HG03432 (cell line): ENCODE measurements around the gene ATP9A.

ENCODE experiments used
- ATAC-seq: cut with Tn5 transposase; IDR thresholded peaks from one replicate; pipeline ENCODE4 v1.9.1; 2021; ENCODE audit warnings: mild to moderate bottlenecking, moderate library complexity; ENCODE audit not compliant: unreplicated experiment

Gene ATP9A

DNA sequence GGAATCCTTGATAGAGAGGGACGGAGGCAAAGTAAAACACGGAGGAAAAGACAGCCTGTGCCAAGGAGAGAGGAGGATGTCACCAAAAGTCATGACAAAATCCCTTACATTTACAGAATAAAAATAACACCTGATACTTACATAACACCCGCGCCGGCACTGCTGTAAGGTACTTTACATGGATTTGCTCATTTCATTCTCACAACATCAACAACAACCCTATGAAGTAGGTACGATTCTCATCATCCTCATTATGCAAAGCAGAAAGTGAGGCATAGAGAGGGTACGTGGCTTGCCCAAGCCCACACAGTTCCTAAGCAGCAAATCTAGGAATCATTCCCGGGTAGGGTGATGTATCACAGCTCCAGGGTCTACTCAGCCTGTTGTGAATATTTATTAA lies 158.1 kb downstream of the ATP9A start:
- no peak for ATAC-seq

GRCh38 chr20:51609251-51609650 lies 158.9 kb downstream of the ATP9A start:
- no peak for ATAC-seq

DNA sequence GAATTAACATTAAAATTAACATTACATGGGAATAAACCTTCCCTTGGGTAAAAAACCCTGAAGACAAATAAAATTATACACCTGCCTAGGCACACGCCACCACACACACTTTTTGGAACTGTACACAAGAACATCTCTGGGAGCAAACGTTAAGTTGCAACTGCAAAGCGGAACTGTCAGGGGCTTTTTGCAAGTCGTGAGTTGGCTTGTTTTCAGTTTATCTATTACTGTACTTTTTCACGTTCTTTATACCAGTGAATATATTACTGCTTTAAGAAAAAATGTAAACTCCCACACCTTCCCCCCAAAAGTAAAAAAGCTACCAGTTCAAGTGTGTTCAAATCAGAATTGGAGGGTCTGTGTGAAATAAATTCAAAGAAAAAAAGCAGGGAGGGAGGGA lies 160.1 kb downstream of the ATP9A start:
- no peak for ATAC-seq

- no peak for ATAC-seq
Observed at GRCh38 chr20:51607170-51607569, 161.0 kb downstream of the ATP9A start.

- ATAC-seq = no peak
Observed at GRCh38 chr20:51604851-51605250, 163.3 kb downstream of the ATP9A start.

GRCh38 chr20:51602131-51602530 lies 166.1 kb downstream of the ATP9A start:
- no peak for ATAC-seq

GRCh38 chr20:51600950-51601349 lies 167.2 kb downstream of the ATP9A start:
- no peak for ATAC-seq

DNA sequence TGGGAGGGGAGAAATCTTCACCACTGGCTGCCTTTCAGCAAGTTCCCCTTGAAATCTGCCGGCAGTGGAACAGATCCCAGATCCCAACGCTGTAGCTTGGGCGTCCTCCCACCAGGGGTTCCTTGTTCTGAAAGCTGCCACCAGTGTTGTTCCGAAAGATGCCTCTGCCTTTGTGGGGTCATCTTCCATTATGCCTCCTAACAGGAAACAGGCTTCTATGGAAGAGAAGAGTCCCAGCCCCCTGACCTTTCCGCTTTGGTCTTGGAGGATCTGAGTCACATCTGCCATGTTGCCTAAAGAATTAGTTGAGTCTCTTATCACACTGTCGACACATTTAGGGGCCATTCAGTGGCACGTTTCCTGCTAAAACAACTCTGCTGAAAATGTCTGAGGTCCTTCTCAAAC lies 168.2 kb downstream of the ATP9A start:
- no peak for ATAC-seq

- ATAC-seq = no peak
Observed at GRCh38 chr20:51598556-51598955, 169.6 kb downstream of the ATP9A start.

DNA sequence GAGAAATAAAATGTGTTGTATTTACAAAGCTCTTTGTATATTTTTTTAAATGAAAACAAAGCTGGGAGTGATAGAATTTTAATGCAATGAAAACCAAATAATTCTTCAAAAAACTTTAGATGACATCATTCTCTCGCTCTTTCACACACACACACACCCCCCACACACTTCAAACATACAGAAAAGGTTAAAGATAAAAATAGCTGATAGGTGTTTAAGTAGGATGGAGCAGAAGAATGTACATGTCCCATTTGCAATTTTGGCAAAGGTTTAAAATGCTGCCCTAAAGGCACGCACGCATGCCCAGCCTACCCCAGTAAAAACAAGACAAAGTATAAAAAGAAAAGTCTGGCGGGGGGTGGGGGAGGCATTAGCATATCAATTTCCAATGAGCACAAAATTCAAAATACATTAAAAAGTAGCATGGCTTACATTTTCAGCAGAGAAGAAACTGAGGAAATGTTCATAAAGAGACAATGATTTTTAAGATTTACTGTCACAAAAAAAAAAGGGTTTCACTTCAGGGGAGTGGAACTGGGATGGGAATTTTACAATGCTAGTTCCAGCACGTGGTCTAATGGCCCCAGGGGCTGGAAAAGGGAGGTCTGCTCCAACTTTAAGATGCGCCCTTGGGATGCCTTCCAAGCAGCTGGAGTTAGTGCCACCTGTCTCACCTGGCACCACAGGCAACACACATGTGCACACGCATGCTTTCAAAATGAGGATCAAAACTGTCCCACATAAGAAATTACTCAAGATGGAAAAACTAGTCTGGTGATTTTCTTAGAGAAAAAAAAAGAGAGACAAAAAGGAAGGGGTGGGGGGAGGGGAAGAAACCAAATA lies 170.6 kb downstream of the ATP9A start:
- ATAC-seq = no peak

- no peak for ATAC-seq
Observed at GRCh38 chr20:51596668-51597388, 171.4 kb downstream of the ATP9A start.

DNA sequence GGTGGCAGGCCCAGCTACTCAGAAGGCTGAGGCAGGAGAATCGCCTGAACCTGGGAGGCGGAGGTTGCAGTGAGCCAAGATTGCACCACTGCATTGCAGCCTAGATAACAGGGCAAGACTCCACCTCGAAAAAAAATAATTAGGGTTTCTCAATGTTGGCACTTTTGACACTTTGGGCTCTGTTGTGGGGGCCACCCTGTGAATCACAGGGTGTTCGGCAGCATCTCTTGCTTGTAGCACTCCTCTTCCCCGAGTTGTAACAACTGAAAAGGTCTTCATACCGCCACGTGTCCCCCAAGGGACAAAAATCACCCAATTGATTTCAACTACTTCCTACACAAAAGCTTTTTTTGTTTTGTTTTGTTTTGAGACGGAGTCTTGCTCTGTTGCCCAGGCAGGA lies 172.4 kb downstream of the ATP9A start:
- no peak for ATAC-seq

DNA sequence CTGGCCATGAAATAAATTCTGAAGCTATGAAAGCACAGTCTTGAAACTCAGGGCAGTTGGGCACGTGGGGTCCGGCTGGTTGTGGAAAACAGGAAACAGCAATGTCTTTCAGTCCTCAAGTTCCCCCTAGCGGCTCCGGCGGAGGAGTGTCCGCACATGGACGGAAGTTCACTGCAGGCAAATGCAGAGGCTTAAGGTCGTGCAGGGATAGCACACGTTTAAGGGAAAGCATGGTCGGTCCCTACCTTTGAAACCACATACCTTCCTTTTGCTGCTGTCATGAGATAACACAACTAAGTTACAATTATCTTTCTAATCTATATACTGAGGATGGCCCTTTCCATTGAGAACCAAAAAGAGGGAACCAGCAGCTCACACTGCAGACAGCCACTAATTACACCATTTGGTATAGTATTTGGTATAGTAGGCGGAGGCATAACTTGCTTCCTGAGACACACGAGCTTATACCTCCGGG lies 173.1 kb downstream of the ATP9A start:
- peak; percentile 78 for ATAC-seq

- ATAC-seq = no peak
Observed at GRCh38 chr20:51594236-51595057, 173.7 kb downstream of the ATP9A start.

- ATAC-seq = no peak
Observed at GRCh38 chr20:51593584-51593983, 174.6 kb downstream of the ATP9A start.

DNA sequence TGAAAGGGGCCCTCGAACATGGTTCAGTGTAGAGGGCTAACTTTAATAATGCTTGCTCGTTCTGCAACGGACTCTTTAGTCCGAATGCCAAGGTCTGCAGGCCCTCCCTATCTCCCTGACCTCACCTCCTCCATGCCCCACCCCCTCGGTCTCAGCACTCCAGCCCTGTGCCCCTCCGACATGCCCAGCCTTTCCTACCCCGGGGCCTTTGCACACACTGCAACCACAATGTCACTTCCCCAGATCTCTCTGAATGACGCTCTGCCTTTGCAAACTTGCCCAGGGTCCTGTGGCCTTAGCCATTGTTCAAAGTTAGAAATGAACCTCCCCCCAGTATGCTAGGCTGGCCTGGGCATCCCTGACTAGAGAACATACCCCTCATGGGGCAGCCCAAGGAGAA lies 175.6 kb downstream of the ATP9A start:
- ATAC-seq = no peak

GRCh38 chr20:51591871-51592270 lies 176.3 kb downstream of the ATP9A start:
- ATAC-seq = no peak

DNA sequence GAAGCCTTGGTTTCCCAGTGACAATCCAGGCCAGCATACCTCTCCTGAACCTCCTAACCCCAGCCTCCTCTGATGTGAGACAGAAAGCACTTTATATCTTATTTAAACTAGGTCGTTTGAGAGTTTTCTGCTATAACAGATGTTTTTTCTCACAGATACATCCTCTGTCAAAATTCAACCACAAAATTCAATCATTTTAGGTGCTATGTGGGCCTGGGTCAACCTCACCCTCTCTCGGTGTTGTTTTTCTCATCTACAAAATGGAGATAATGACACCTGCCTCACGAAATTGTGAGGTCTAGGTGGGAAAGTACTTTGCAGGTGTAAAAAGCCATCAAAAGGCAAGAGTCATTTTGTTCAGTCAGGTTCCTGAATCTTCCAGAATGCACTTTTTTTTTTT lies 179.4 kb downstream of the ATP9A start:
- ATAC-seq = no peak

DNA sequence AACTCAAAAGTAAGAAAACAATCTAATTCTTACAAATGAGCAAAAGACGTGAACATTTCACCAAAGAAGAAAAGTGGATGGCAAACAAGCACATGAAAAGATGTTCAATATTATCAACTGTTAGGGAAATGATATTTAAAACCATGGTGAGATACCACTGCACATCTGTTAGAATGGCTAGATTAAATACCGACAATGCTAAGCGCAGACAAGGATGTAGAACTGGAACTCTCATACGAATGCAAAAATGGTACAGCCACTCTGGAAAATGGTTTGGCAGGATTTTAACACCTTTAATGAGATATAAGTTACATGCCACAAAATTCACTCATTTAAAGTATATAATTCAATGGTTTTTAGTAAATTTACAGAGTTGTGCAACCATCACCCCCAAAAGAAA lies 181.0 kb downstream of the ATP9A start:
- ATAC-seq = no peak

DNA sequence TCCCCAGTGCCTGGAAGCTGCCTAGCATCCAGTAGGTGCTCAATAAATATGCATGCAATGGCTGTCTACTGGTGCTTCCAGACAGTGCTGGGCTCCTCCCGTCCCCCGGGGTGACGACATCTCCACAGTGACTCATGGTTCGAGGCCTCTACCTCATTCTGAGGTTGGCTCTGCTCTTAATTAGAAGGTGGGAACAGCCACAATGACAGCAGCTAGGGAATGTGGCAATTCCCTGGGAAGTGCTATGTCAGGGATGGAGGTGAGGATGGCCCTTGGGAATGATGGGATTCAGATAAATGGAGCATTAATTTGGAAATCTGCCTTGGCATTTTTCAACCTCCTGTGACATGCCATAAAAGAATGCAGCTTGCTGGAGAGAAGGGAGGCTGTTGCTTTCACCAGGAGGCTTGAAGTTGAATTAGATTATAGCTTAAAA lies 182.2 kb downstream of the ATP9A start:
- no peak for ATAC-seq

DNA sequence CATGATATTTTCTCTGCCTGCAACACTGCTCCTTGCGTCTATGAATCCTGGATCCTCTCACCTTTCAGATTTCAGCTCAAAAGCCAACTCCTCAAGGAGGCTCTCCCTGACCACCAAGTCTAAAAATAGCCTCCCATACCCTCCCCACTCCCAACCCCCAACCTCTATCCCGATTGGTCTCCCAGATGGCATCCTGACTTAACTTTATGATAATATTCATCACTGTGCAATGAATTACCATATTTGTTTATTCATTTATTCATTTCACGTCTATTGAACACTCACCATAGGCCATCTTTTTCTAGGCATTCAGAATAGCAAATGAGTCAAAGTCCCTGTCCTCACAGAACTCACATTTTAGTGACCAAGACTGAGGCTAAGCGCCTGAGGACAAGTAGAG lies 183.0 kb downstream of the ATP9A start:
- ATAC-seq = no peak
